ENCODE data around the gene DDX51. TPM values are rescaled to one million over a fixed set of nuclear protein-coding genes. Genes with fewer than 3 reads are reported as not detected.

DDX51 gene
- polyA plus RNA-seq, 3 donors from 2014 or later: 2.9 to 6.3 (median 5.0) TPM

GRCh38 chr12:132174839-132175490 is 30.8 kb upstream of the DDX51 start:
- Mint-ChIP-seq H3K9me3 (no peaks in the 10 kb centered on the region), H3K4me1 (no peaks in the 10 kb centered on the region), H3K4me3 (no peak overlapping the region), H3K27me3 (ENCODE audit: low read depth in 3 of 3) (peaks cover 2 to 7% (median 4%) of the 10 kb centered on the region in 3 donors), H3K36me3 (no peaks in the 10 kb centered on the region), H3K27ac (no peak overlapping the region)
- DNase-seq: no peak

GRCh38 chr12:132174015-132174838 is 30.1 kb upstream of the DDX51 start:
- Mint-ChIP-seq H3K36me3 (no peaks in the 10 kb centered on the region), H3K27me3 (ENCODE audit: low read depth in 3 of 3) (peaks cover 2 to 6% (median 4%) of the 10 kb centered on the region in 3 donors), H3K9me3 (no peaks in the 10 kb centered on the region), H3K4me3 (no peak overlapping the region), H3K27ac (no peak overlapping the region), H3K4me1 (no peaks in the 10 kb centered on the region)
- no peak for DNase-seq

DNA sequence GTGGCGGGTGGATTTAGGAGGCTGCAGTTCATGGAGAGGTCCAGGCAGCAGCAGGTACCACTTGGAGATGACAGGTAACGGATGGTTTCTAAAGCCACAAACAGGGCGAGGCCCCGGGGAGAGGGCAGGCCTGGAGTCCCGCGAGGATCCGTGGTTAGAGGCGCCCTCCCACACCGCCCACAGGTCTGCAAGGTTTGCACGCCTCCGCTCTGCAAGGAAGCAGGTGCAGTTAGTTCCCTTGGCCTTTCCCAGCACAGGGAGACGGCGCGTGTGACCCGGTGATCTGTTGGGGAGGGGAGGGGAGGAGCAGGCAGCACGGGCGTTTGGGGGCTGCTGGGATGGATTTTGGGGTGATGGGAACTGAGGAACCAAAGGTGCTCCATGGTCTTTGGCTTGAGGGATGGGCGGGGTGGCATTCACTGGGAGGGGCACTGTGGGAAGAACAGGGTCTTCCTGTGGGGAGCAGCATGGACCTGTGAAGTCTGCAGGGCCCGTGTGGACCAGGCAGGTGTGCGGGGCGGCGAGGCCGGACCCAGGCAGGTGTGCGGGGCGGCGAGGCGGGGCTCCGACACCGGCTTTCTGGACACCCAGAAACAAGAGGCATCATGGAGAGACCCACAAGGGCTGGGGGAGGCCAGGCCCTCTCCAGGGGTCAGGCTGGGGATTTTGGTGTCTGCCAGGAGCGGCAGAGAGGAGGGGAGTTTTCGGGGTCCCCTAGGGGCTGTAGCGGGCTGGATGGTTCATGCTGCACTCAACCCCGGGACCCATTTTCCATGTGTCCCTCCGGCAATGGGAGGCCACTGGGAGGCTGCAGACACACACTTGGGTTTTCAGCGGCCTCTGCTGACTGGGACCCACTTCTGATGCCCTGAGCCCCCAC is 29.3 kb upstream of the DDX51 start:
- Mint-ChIP-seq H3K9me3 (no peaks in the 10 kb centered on the region), H3K4me3 (no peak overlapping the region), H3K27ac (no peak overlapping the region), H3K36me3 (no peaks in the 10 kb centered on the region), H3K4me1 (no peaks in the 10 kb centered on the region), H3K27me3 (ENCODE audit: low read depth in 3 of 3) (peaks cover 2 to 4% (median 3%) of the 10 kb centered on the region in 3 donors)
- DNase-seq: no peak

DNA sequence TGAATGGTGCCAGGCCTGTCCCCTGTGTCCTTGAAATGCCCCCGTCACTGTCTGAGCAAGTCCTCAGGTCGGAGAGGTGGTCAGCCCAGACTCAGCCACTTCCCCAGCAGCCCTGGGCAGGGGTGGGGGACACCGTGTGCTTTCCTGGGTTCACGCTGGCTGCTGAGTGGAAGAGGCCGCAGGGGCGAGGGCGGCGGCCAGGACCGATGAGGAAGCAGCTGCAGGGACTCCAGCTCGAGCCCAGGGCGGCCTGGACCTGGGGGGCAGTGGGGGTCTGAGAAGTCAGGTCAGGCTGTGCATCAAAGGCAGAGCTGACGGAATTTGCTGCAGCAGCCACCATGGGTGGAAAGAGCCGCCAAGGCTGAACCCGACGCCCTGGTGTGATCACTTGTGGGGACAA is 28.5 kb upstream of the DDX51 start:
- no peaks in the 10 kb centered on the region for H3K9me3 Mint-ChIP-seq
- DNase-seq: no peak
- no peaks in the 10 kb centered on the region for H3K36me3 Mint-ChIP-seq
- no peak overlapping the region for H3K27ac Mint-ChIP-seq
- no peaks in the 10 kb centered on the region for H3K4me1 Mint-ChIP-seq
- no peak overlapping the region for H3K4me3 Mint-ChIP-seq
- peaks cover 2 to 4% (median 2%) of the 10 kb centered on the region in 3 donors for H3K27me3 Mint-ChIP-seq (ENCODE audit: low read depth in 3 of 3)

DNA sequence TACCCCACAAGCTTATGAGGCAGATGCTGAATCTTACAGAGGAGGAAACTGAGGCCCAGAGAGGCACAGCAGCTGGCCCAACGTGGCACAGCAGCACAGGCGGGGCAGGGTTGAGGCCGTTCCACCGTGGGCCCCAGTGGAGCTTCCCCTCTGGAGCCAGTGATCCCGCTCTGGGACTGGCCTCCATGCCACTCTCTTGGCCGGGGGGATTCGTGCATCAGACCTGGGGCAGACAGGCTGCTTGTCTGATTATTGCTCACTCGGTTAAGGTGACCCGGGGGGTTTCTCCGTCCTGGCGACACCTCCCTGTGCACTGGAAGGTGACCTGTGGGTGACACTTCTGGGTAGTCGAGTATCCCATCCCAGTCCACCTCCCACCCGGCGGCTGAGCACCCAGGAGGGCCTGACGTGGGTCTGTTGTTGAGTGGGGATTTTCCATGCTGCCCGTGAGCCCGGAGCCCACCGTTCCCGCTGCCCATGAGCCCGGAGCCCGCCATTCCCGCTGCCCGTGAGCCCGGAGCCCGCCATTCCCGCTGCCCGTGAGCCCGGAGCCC is 27.9 kb upstream of the DDX51 start:
- DNase-seq: no peak
- Mint-ChIP-seq H3K27ac (no peak overlapping the region), H3K36me3 (no peaks in the 10 kb centered on the region), H3K27me3 (ENCODE audit: low read depth in 3 of 3) (peaks cover 2 to 4% (median 2%) of the 10 kb centered on the region in 3 donors), H3K4me1 (no peaks in the 10 kb centered on the region), H3K4me3 (no peak overlapping the region), H3K9me3 (no peaks in the 10 kb centered on the region)

DNA sequence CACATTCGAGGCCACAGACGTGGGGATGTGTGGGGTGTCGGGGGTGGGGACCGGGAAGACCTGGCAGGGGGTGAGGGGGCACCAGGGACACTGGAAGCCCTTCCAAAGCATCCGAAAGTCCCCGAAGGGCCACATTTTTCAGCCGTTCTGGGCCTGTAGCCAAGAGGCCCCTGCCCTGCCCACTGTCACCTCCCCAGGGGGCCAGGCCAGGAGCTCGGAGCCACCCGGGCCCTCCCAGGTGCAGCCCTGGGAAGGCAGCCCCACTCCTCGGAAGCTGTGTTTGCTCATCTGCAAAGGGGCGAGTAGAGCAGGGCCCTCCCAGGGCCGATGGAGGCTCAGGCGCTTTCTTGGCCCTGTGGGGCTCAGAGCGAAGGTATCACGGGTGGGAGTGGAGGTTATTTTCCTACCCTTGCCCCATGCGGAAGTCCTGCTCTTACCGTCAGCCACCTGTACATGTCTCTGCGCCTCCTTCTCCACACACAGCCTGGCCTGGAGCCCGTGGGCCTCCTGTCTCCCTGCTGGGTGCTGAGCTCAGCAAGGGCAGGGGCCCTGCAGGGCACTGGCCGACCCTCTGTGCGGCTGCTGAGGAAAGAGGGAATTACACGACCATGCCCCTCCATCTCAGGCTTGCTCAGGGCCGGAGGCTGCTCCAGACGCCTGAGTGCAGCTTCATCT is 27.3 kb upstream of the DDX51 start:
- DNase-seq: no peak
- no peaks in the 10 kb centered on the region for H3K9me3 Mint-ChIP-seq
- no peaks in the 10 kb centered on the region for H3K36me3 Mint-ChIP-seq
- H3K27ac Mint-ChIP-seq: no peak overlapping the region
- H3K4me1 Mint-ChIP-seq: no peaks in the 10 kb centered on the region
- H3K27me3 Mint-ChIP-seq (ENCODE audit: low read depth in 3 of 3): peaks cover 2 to 4% (median 2%) of the 10 kb centered on the region in 3 donors
- no peak overlapping the region for H3K4me3 Mint-ChIP-seq

DNA sequence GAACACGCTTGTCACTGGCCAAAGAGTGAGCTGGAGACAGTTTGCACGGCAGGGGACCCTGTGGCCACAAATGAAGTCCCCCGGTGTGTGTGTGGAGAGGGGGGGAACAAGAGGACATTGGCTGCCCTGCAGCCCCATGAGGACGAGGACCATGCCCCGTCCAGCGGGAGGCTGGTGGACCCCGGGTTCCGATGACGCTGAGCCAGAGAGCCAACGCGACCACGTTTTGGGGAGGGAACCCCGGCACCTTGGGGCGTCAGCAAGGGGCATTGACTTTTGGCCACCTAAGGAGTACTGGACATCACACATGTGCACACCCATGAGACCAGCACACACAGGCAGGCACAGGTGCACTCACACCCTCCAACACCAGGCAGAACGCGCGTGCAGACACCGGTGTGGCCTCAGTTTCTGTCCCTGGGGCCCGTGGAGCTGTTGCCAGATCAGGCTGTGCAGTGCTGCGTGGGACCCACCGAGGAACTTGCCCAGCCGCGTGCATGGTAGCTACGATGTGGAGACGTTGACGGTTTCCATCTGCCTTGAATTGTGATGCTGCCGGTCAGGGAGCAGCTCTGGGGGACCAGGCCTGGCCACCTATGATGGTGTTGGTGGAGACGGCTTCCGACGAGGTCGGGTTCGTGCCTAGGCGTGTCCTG is 26.6 kb upstream of the DDX51 start:
- H3K27me3 Mint-ChIP-seq (ENCODE audit: low read depth in 3 of 3): peaks cover 2 to 4% (median 2%) of the 10 kb centered on the region in 3 donors
- H3K9me3 Mint-ChIP-seq: no peaks in the 10 kb centered on the region
- no peaks in the 10 kb centered on the region for H3K4me1 Mint-ChIP-seq
- DNase-seq: no peak
- no peak overlapping the region for H3K27ac Mint-ChIP-seq
- no peak overlapping the region for H3K4me3 Mint-ChIP-seq
- no peaks in the 10 kb centered on the region for H3K36me3 Mint-ChIP-seq

DNA sequence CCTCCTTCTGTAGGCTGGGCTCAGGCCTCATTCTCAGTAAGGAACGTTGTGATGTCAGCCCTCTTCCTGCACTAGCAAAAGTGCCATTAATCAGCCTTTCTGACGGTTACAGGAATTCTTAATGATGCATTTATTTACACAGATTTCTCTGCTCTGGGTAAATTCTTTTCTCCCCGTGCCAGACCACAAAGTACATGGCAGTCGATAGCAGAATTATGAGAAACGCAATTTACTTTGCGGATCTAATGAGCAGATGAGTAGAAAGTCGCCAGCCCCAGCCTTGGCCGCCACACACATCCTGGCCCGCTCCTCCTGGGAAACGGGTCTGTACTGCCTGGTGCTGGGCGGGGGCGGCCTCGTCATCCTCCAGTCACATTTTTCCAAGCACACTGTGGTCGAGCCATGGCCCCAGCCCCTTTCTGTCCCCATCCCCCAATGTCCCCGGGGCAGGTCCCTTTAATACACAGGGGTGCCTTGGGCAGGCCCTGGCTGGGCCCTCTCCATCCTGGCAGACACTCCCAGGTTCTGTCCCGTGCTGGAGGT is 26.0 kb upstream of the DDX51 start:
- no peaks in the 10 kb centered on the region for H3K36me3 Mint-ChIP-seq
- H3K27ac Mint-ChIP-seq: no peak overlapping the region
- H3K27me3 Mint-ChIP-seq (ENCODE audit: low read depth in 3 of 3): peaks cover 2 to 4% (median 2%) of the 10 kb centered on the region in 3 donors
- no peak overlapping the region for H3K4me3 Mint-ChIP-seq
- DNase-seq: no peak
- H3K9me3 Mint-ChIP-seq: no peaks in the 10 kb centered on the region
- H3K4me1 Mint-ChIP-seq: no peaks in the 10 kb centered on the region

DNA sequence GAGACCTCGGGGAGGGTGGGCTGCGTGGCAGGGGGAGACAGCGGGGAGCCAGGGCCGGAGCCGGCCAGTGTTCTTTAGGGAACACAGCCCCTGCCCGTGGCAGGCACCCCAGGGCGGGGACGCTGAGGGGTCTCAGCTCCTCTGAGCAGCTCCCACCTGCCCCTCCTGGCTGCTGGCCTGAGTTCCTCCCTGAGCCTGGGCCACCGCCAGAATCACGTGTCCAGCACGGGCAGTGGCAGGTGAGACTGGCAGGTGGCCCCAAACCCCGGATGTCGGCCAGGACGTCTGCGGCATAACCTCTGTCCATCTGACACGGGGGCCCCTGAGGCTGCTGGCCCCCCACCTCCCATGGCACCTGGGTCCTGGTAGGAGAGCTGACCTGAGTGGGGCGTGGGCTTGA is 25.3 kb upstream of the DDX51 start:
- Mint-ChIP-seq H3K36me3 (no peaks in the 10 kb centered on the region), H3K27ac (no peak overlapping the region), H3K4me1 (peaks cover 0 to under 1% of the 10 kb centered on the region in 2 donors), H3K27me3 (ENCODE audit: low read depth in 3 of 3) (peaks cover 2 to 4% (median 2%) of the 10 kb centered on the region in 3 donors), H3K4me3 (no peak overlapping the region), H3K9me3 (no peaks in the 10 kb centered on the region)
- no peak for DNase-seq

GRCh38 chr12:132168311-132169031 is 24.4 kb upstream of the DDX51 start:
- Mint-ChIP-seq H3K36me3 (no peaks in the 10 kb centered on the region), H3K27ac (no peak overlapping the region), H3K4me3 (no peak overlapping the region), H3K27me3 (ENCODE audit: low read depth in 3 of 3) (peaks cover 2 to 4% (median 4%) of the 10 kb centered on the region in 3 donors), H3K9me3 (no peaks in the 10 kb centered on the region), H3K4me1 (peaks cover 0 to 6% of the 10 kb centered on the region in 2 donors)
- no peak for DNase-seq

DNA sequence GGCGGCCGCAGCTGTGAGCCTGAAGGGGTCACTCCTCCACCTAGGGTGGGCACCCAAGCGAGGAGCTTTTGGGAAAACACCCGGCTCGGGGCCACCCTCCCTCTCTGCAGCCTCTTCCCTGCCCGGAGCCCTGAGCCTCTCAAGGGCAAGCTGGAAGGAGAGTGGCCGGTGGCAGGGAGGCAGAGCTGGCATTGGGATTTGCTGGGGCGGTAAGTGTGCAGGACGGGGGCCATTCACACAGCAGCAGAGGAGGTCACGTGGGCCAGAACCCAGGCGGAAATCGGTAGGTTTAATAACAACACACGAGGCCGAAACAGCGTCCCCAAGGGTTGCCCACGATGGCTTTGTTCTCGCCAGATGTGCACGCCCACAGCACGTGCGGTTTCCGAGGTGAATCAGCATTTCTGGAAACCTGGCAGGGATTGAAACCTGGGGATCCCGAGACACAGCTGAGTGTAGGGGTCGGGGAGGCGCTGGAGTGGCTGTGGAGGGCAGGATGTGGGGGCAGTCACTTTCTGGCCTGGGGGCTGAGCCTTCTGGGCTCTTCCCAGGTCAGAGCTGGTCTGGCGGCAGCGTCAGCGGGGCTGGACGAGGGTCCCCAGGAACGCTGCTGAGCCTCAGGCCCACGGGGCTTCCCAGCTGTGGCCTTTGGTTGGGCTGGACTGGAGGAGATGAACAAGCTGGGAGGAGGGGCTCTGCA is 23.6 kb upstream of the DDX51 start:
- H3K27me3 Mint-ChIP-seq (ENCODE audit: low read depth in 3 of 3): peaks cover 2% of the 10 kb centered on the region in 3 donors
- DNase-seq: no peak
- H3K27ac Mint-ChIP-seq: no peak overlapping the region
- peaks cover 0 to 6% of the 10 kb centered on the region in 2 donors for H3K4me1 Mint-ChIP-seq
- H3K9me3 Mint-ChIP-seq: no peaks in the 10 kb centered on the region
- no peaks in the 10 kb centered on the region for H3K36me3 Mint-ChIP-seq
- no peak overlapping the region for H3K4me3 Mint-ChIP-seq
